ENCODE results near the gene CDC40.
"Not testable (repeated sequence)": the region's sequence is repeated elsewhere in the genome, so short reads cannot be mapped to it uniquely, and the experiment has no call there.

The CDC40 gene

GRCh38 chr6:110270165-110270564 lies 89.9 kb downstream of the CDC40 start:
- TF ChIP-seq CTCF (IDR thresholded peaks at IDR 0.05; ENCODE audit: insufficient read depth, low read length, missing control alignments) = no peak

GRCh38 chr6:110271732-110272022 lies 91.5 kb downstream of the CDC40 start:
- no peak for TF ChIP-seq CTCF (IDR thresholded peaks at IDR 0.05; ENCODE audit: insufficient read depth, low read length, missing control alignments)
- CTCF ChIA-PET = no interaction called here

More at GRCh38 chr6:110270165-110270564, 89.9 kb downstream of the CDC40 start:
- CTCF ChIA-PET = no interaction called here
- POLR2A ChIA-PET = no interaction called here
- DNase-seq (ENCODE audit: low read depth, low spot score) = no peak
- no peak overlapping the region for H3K4me3 ChIP-seq (ENCODE audit: low read depth, low read length)

GRCh38 chr6:110272781-110273180 lies 92.6 kb downstream of the CDC40 start:
- H3K4me3 ChIP-seq (ENCODE audit: low read depth, low read length); POLR2A ChIA-PET; CTCF ChIA-PET; DNase-seq (ENCODE audit: low read depth, low spot score): not testable (repeated sequence)

More at GRCh38 chr6:110271732-110272022, 91.5 kb downstream of the CDC40 start:
- no peak for DNase-seq (ENCODE audit: low read depth, low spot score)
- no peak overlapping the region for H3K4me3 ChIP-seq (ENCODE audit: low read depth, low read length)
- POLR2A ChIA-PET = no interaction called here

GRCh38 chr6:110277100-110277665 lies 97.0 kb downstream of the CDC40 start:
- CTCF ChIA-PET = no interaction called here
- no peak overlapping the region for H3K4me3 ChIP-seq (ENCODE audit: low read depth, low read length)
- DNase-seq (ENCODE audit: low read depth, low spot score) = no peak
- POLR2A ChIA-PET = no interaction called here
- no peak for TF ChIP-seq CTCF (IDR thresholded peaks at IDR 0.05; ENCODE audit: insufficient read depth, low read length, missing control alignments)

Measured in AG04449 (cell line).